Measurements from ENCODE around the gene CUL9.

Gene CUL9

GRCh38 chr6:43219814-43220213, 37.8 kb downstream of the CUL9 start:
- peaks cover 18% of the 10 kb centered on the region for H3K4me1 ChIP-seq (ENCODE audit: insufficient read depth, low read length, severe bottlenecking)
- H3K27ac ChIP-seq (ENCODE audit: low read depth, low read length, poor library complexity, severe bottlenecking): no peak overlapping the region
- no peak overlapping the region for H3K9ac ChIP-seq (ENCODE audit: low read length)
- H3K27me3 ChIP-seq (ENCODE audit: insufficient read depth, low read length): no peaks in the 10 kb centered on the region
- no peak overlapping the region for H3K4me2 ChIP-seq (ENCODE audit: low read length)
- H3K9me3 ChIP-seq (ENCODE audit: low read length): no peaks in the 10 kb centered on the region
- no peaks in the 10 kb centered on the region for H3F3A ChIP-seq (ENCODE audit: insufficient read depth, low read length)
- H2AFZ ChIP-seq (ENCODE audit: low read length): no peak overlapping the region
- peaks cover 41% of the 10 kb centered on the region; the same call in 1 of the 2 replicates for H3K36me3 ChIP-seq (ENCODE audit: insufficient read depth, low read length)
- no peaks in the 10 kb centered on the region for H3K9me2 ChIP-seq (ENCODE audit: low read depth, low read length)
- H3K4me3 ChIP-seq (ENCODE audit: low read depth, low read length, poor library complexity, severe bottlenecking): no peak overlapping the region
- no peaks in the 10 kb centered on the region for H3K79me2 ChIP-seq (ENCODE audit: insufficient read depth, low read length)
- TF ChIP-seq CTCF (IDR thresholded peaks at IDR 0.05; ENCODE audit: low read length) (no peak), EZH2 (IDR thresholded peaks at IDR 0.05; ENCODE audit: borderline replicate concordance, low read length) (no peak)
- H4K20me1 ChIP-seq (ENCODE audit: insufficient read depth, low read length): no peaks in the 10 kb centered on the region

DNA sequence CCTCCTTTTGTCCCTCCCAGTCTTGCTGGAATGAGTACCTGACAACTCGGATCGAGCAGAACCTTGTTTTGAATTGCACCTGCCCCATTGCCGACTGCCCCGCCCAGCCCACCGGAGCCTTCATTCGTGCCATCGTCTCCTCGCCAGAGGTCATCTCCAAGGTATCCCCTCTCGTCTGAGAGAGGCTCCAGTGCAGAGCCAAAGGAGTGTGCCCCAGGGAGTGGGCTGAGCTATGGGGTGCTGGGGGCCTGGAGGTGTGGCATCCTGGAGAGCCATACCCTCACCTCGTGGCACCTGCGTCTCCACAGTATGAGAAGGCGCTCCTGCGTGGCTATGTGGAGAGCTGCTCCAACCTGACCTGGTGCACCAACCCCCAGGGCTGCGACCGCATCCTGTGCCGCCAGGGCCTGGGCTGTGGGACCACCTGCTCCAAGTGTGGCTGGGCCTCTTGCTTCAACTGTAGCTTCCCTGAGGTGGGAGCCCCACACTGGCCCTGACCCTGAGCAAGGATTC, 38.5 kb downstream of the CUL9 start:
- peaks cover 25% of the 10 kb centered on the region for H3K4me1 ChIP-seq (ENCODE audit: insufficient read depth, low read length, severe bottlenecking)
- no peaks in the 10 kb centered on the region for H3F3A ChIP-seq (ENCODE audit: insufficient read depth, low read length)
- H3K4me3 ChIP-seq (ENCODE audit: low read depth, low read length, poor library complexity, severe bottlenecking): no peak overlapping the region
- H3K4me2 ChIP-seq (ENCODE audit: low read length): no peak overlapping the region
- peaks cover 45% of the 10 kb centered on the region for H3K36me3 ChIP-seq (ENCODE audit: insufficient read depth, low read length)
- no peaks in the 10 kb centered on the region for H3K27me3 ChIP-seq (ENCODE audit: insufficient read depth, low read length)
- no peak overlapping the region for H3K9ac ChIP-seq (ENCODE audit: low read length)
- H3K9me2 ChIP-seq (ENCODE audit: low read depth, low read length): no peaks in the 10 kb centered on the region
- no peak overlapping the region for H2AFZ ChIP-seq (ENCODE audit: low read length)
- H3K9me3 ChIP-seq (ENCODE audit: low read length): no peaks in the 10 kb centered on the region
- H3K79me2 ChIP-seq (ENCODE audit: insufficient read depth, low read length): no peaks in the 10 kb centered on the region
- no peak for TF ChIP-seq CTCF (IDR thresholded peaks at IDR 0.05; ENCODE audit: low read length)
- no peak for TF ChIP-seq EZH2 (IDR thresholded peaks at IDR 0.05; ENCODE audit: borderline replicate concordance, low read length)
- H4K20me1 ChIP-seq (ENCODE audit: insufficient read depth, low read length): no peaks in the 10 kb centered on the region
- H3K27ac ChIP-seq (ENCODE audit: low read depth, low read length, poor library complexity, severe bottlenecking): no peak overlapping the region

DNA sequence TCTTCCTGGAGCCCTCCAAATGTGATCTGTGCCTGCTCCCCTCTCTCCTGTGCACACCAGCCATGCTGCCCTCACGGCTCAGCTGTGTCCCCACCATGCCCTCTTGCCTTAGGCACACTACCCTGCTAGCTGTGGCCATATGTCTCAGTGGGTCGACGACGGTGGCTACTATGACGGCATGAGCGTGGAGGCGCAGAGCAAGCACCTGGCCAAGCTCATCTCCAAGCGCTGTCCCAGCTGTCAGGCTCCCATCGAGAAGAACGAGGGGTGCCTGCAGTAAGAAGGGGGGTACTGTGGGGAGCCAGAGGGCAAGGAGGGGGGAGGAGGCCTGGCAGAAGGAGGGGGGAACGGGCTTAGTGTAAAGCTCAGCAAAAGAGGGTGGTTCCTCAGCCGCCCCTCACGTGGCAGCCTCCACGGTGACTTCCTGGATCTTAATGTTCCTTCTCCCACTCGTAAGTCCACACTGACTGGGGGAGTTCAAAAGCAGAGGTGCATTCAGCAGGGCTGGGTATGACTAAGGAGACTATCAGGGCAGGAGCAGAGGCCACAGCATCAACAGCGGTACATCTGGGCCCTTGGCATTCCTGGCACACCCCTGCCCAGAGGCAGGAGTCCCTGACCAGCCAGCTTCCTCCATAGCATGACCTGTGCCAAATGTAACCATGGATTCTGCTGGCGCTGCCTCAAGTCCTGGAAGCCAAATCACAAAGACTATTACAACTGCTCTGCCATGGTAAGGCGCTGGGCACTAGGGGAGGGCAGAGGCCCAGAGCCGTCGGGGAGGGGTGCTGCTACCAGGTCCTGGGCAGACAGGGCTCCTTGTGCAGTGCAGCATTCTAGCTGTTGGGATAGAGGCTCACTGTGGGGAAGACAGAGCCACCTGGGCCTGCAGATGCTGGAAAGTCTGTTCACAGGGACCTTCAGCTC, 39.3 kb downstream of the CUL9 start:
- no peaks in the 10 kb centered on the region for H4K20me1 ChIP-seq (ENCODE audit: insufficient read depth, low read length)
- TF ChIP-seq EZH2 (IDR thresholded peaks at IDR 0.05; ENCODE audit: borderline replicate concordance, low read length) (no peak), CTCF (IDR thresholded peaks at IDR 0.05; ENCODE audit: low read length) (no peak)
- H3F3A ChIP-seq (ENCODE audit: insufficient read depth, low read length): no peaks in the 10 kb centered on the region
- H3K79me2 ChIP-seq (ENCODE audit: insufficient read depth, low read length): no peaks in the 10 kb centered on the region
- H3K9ac ChIP-seq (ENCODE audit: low read length): no peak overlapping the region
- H3K36me3 ChIP-seq (ENCODE audit: insufficient read depth, low read length): peaks cover 51% of the 10 kb centered on the region
- no peak overlapping the region for H2AFZ ChIP-seq (ENCODE audit: low read length)
- no peak overlapping the region for H3K4me2 ChIP-seq (ENCODE audit: low read length)
- H3K27me3 ChIP-seq (ENCODE audit: insufficient read depth, low read length): no peaks in the 10 kb centered on the region
- H3K4me3 ChIP-seq (ENCODE audit: low read depth, low read length, poor library complexity, severe bottlenecking): no peak overlapping the region
- H3K9me2 ChIP-seq (ENCODE audit: low read depth, low read length): no peaks in the 10 kb centered on the region
- H3K27ac ChIP-seq (ENCODE audit: low read depth, low read length, poor library complexity, severe bottlenecking): peak overlapping the region; percentile 47
- no peaks in the 10 kb centered on the region for H3K9me3 ChIP-seq (ENCODE audit: low read length)
- peaks cover 32% of the 10 kb centered on the region for H3K4me1 ChIP-seq (ENCODE audit: insufficient read depth, low read length, severe bottlenecking)
